Fibroblast of lung (primary cell): Measurements from ENCODE around the gene PPP1R3F.

ENCODE experiments used
- CTCF ChIP-seq, 2 donors: IDR thresholded peaks in 1 of 2; conservative IDR thresholded peaks in 1 of 2; 1 replicate in 1 of 2; 2 replicates in 1 of 2; pipeline ENCODE4 v1.5.1; 2011 to 2012; ENCODE audit warnings: low read length in 2 of 2, control low read depth in 1 of 2, inconsistent platforms in 1 of 2, low read depth in 1 of 2, mild to moderate bottlenecking in 1 of 2
- EZH2 ChIP-seq: IDR thresholded peaks from 2 replicates; pipeline ENCODE4 v1.5.1; 2012; ENCODE audit warnings: low read length, control low read depth, mild to moderate bottlenecking; ENCODE audit errors: missing control alignments

- TF ChIP-seq CTCF (conservative IDR thresholded peaks at IDR 0.05 in 1 of 2, IDR thresholded peaks at IDR 0.05 in 1 of 2; ENCODE audit: low read depth in 1 of 2, low read length in 2 of 2) = no peak
- TF ChIP-seq EZH2 = no peak
These were observed 19.5 kb upstream of the PPP1R3F start for GRCh38 chrX:49250066-49250465.
